Testis (tissue), 2 donors: Measurements from ENCODE around the gene GLI3.

Experiments
- POLR2A ChIP-seq: fragments of 450-650 bp; IDR thresholded peaks from one replicate; pipeline ENCODE4 v1.6.1; 2017; ENCODE audit warnings: antibody characterized with exemption, mild to moderate bottlenecking, moderate library complexity
- TF ChIP-seq, protein P1 (sequence below), 3 experiments: fragments of 450-650 bp in 2 of 3; fragments of 200-600 bp in 1 of 3; sonication (generic) in 1 of 3; IDR thresholded peaks; one replicate each; pipeline ENCODE4 v1.5.1; 2016 to 2019; ENCODE audit warnings: antibody characterized with exemption in 3 of 3, mild to moderate bottlenecking in 2 of 3, moderate library complexity in 1 of 3

DNA sequence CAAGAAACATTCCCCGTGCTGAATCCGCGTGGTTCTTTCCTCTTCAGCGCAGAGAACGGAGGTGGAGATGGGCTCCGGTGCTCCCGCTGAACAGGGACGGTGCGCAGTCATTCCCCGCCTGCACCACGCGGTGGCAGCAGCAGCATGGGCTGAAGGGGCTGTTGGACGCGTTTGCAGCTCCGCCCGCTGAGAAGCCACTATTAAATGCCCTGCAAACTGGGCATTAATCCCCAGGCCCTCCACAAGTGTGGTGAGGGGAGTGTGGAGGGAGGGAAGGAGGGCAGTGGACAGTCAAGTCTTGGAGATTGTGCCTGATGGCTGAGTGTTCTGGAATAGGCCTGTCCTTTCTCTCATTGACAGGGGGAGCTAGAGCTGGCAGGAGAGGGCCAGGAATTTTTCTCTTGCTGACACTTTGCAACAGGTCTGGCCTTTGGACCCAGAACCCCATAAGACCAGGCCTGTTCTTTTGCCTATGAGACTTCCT, 293.9 kb downstream of the GLI3 start:
- TF ChIP-seq, protein P1, sequence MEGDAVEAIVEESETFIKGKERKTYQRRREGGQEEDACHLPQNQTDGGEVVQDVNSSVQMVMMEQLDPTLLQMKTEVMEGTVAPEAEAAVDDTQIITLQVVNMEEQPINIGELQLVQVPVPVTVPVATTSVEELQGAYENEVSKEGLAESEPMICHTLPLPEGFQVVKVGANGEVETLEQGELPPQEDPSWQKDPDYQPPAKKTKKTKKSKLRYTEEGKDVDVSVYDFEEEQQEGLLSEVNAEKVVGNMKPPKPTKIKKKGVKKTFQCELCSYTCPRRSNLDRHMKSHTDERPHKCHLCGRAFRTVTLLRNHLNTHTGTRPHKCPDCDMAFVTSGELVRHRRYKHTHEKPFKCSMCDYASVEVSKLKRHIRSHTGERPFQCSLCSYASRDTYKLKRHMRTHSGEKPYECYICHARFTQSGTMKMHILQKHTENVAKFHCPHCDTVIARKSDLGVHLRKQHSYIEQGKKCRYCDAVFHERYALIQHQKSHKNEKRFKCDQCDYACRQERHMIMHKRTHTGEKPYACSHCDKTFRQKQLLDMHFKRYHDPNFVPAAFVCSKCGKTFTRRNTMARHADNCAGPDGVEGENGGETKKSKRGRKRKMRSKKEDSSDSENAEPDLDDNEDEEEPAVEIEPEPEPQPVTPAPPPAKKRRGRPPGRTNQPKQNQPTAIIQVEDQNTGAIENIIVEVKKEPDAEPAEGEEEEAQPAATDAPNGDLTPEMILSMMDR (IDR thresholded peaks at IDR 0.05), result peak; percentile 85 to 94 (median 86)
- TF ChIP-seq POLR2A, result no peak
